Stimulated activated CD4-positive, alpha-beta T cell treated with anti-CD3 and anti-CD28 coated beads, Interleukin-1b, Interleukin-23, amount 100 ng/mL, for 48 hours (primary cell): Measurements from ENCODE around the gene PDZD4.

Source experiments
- DNase-seq: peaks from one replicate; pipeline ENCODE4 v3.0.0-alpha.2; 2020

PDZD4 gene, protein sequence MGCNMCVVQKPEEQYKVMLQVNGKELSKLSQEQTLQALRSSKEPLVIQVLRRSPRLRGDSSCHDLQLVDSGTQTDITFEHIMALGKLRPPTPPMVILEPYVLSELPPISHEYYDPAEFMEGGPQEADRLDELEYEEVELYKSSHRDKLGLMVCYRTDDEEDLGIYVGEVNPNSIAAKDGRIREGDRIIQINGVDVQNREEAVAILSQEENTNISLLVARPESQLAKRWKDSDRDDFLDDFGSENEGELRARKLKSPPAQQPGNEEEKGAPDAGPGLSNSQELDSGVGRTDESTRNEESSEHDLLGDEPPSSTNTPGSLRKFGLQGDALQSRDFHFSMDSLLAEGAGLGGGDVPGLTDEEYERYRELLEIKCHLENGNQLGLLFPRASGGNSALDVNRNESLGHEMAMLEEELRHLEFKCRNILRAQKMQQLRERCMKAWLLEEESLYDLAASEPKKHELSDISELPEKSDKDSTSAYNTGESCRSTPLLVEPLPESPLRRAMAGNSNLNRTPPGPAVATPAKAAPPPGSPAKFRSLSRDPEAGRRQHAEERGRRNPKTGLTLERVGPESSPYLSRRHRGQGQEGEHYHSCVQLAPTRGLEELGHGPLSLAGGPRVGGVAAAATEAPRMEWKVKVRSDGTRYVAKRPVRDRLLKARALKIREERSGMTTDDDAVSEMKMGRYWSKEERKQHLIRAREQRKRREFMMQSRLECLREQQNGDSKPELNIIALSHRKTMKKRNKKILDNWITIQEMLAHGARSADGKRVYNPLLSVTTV

DNA sequence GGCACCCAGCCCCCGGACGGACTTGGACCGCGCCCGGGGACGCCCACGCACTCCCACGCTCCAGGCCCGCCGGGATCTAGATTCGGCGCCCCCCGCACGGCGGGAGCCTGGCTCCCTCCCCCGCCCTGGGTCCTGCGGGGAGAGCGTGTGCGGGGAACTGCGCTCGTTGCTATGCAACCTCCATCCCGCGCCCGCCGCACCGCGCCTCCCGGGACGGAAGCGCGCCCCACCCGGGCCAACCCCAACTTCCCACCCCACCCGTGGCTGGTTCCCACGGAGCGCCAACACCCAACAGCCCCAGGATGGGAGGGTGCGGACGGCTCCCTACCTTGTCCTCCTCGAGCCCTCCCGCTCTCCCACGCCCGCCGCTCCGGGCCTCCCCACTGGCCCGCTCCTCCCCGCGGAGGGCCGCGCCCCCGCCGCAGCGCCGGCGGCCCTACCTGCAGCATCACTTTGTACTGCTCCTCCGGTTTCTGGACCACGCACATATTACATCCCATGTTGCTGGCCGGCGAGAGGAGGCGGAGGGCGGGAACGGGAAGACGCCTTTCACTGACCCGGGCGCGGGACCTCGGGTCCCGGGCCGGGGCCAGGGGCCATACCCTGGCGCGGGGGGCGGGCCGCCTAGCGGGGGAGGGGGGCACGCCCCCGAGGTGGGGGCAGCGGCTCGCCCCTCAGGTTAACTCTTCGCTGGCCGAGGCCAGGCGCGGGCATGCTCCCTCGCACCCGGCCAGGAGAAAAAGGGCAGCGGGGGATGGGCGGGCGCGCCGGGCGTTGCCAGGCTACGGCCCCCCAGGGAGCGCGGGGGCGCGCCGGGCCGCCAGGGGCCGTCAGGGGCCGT lies at the start of gene PDZD4:
Gene PDZD4 (minus strand): TSS at position 746 of the 841 bp plus-strand sequence. CDS start 246 bp downstream, at position 500.
- DNase-seq, result no peak

DNA sequence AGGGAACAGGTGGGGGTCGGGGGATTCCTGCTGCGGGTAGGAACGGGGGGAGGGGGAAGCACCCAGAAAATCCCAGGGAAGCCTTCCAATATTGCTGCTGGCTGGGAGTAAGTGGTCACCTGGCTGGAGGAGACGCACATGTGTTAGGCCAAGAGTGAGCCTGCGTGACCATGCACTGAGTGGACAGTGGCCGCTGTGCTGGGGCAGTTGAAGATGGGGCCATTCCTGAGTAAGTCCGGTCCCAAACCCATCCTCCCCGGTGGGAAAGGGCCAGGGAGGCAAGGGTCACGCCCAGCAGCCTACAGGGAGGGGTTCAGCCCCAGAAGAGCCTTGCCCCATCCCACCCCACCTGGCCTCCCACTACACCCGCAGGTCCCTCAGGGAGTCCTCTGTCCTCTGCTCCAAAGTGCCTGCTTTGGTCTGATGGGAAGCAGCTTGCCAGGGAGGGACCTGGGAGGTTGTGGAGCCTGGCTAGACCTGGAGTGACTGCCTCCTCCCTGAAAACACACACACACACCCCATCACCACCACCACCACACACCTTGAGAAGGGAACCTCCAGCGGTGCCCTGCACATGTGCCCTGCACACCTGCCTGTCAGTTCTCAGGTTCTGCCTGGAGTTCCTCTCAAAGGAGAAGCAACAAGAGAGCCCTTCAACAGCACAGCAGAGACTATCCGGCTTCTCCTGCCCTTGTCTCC lies 49.5 kb upstream of the PDZD4 start:
- no peak for DNase-seq

DNA sequence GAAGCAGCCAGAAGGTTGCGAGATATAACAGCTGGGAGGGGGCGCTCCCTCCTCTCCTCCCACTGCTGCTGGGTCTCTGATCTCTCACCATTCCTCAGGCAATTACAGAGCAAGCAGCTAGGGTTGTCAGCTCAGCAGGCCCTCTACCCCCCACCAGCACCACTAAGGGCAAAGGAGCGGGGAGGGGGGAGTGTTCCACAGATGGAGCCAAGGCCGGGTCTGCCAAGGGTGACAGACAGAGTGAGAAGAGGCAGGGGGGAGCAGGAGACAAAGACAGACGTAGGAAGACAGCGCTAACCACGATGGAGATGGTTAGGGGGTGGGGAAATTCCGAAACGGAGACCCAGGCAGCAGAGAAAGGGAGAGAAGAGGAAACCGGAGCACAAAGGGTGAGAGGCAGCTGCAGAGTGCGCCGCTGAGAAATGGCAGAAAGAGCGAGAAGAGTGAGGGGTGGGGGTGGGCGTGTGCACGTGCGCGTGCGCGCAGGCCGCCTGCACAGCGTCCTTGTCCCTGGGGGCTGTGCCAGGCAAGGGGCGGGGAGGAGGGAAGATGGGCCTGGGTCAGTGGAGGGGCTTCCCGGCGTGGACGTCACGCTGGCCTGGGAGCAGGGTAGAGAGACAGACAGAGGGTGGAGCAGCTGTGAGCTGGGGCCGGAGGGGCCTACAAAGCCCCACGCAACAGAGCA lies 48.8 kb upstream of the PDZD4 start:
- DNase-seq, result no peak

DNA sequence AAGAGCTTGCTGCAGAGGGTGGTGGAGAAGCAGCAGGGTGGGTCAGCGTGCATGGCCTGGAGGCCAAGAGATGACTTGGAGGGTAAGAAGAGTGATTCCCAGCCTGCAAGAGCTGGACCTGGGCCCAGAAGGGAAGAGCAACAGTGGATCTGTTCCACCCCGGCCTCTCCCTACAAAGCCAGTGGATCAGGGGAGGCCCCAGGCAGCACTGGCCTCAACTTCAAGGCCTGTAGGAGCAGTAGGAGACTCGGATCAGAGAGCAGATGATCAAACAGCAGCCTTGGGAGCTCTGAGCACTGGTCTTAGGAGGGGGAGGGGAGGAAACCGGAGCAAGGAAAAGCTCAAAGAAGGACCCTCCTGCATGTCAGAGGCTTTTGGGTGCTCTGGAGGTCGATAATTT lies 48.0 kb upstream of the PDZD4 start:
- no peak for DNase-seq

DNA sequence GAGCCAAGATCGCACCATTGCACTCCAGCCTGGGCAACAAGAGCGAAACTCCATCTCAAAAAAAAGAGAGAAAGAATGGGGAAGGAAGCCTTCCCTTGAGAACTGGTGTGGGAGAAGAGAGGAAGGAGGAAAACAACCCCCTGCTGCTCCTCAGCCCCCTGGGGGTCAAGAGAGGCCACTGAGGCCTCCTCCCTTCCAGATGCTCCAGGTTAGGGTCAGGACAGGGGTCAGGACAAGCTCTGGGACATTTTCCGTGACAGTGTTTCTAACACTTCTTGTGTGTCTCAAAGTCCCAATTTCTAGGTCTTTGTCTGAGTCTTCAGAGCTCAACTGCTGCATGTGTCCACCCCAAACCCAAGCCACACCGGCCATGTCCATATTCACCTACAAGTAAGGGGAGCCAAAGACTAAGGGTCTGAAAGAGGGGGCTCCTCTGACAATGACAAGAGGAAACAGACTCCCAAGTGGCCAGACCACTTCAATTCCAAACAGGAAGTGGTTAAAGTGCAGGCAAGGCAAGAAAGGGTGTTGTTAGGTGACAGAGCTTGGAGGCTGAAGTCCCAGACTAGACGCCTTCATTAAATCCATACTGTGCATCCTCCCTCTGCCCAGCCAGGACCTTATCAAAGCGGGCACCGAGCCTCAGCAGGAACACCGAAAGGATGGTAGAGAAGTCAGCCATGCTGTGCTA lies 47.4 kb upstream of the PDZD4 start:
- no peak for DNase-seq

DNA sequence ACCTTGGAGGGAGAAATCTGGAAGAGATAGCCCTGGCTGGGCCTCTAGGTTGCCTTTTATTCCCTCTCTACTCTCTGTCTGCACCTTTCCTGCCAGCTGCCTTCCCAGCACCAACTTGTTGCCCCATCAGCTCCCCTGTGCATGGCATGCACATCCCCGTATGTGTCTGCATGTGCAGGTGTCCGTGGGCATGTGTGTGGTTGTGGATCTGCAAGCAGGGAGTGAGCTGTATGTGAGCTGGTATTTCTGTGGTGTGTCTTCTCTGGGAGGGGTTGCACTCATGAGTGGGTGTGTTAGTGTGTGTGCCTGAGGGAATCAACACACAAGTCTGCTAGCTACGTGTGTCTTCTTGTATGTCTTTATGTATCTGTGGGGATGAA lies 45.8 kb upstream of the PDZD4 start:
- DNase-seq, result no peak

DNA sequence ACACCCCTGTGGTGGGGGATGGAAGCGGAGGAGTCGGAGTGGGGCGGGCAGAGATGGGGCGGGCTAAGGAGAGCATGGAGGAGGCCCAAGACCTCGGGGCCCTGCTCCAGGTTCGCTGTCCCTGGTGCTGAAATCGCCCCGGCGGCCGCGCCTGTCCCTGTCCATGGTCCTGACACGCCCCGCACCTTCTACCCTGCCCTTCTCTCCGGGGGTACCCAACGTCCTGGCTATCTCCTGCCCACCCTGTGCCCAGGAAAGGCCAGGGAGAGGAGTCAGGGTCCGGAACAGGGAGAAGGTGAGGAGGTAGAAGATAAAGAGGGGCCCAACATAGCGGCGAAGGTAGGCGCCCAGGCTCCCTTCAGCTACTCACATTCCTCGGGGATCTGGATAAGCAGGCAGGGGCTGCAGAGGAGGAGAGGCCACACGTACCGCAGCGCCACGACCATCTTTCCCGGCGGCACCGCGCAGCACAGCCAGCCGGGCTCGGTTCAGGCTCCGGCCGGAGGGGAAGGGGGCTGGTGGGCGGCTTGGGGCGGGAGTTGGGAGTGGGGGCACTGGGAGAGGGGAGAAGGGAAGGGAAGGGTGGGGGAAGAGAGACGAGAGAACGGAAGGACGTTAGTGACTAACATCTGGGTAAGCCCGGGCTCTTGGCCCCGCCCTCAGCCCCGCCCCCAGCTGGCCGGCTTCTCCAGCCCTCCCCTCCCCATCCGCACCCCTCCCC lies 45.2 kb upstream of the PDZD4 start:
- DNase-seq, result peak; percentile 46

DNA sequence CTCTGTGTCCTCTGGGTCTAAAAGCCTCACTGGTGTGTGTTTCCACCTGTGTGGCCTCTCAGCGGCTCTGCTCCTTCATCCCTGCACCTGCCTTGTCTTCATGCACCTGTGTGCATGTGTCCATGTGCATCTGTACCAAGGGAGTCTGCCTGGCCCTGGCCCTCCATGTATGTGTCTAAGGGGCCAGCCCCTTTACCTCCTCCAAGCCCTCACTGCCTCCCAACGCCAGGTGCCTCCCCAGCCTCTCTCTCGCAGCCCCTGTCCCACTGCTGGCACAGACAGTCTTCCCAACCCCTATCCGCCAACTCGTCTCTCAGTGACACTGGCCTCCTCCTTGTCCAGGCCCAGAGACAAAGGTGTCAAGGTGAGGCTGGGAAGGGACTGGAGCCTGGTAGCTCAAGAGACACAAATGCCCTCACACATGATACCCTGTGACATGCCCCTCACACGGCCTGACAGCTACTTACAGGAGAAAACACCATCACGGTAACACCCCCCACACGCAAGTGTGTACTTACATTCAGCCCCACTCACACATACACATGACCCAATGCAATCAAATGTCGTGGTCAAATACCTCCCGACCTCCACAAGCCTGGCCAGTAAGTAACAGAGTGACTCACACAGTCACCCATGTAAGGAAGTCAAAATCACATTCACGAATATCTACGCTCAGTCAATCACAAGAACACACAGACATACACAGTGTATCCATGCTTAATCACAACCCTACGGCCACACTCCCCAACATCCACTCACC lies 44.2 kb upstream of the PDZD4 start:
- no peak for DNase-seq

DNA sequence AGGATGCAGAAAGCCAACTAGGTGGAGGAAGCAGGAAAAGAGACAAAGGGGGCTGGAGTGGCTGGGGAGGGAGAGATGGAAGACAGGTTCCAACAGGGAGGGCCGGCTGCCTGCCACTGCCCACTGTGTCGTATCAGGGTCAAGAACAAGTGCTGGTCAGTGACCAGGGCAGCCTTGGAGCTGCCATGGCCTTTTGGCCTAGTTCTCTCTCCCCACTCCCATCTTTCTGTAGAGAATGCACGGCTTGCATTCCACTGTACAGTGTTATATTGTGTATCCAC lies 43.7 kb upstream of the PDZD4 start:
- DNase-seq, result no peak

DNA sequence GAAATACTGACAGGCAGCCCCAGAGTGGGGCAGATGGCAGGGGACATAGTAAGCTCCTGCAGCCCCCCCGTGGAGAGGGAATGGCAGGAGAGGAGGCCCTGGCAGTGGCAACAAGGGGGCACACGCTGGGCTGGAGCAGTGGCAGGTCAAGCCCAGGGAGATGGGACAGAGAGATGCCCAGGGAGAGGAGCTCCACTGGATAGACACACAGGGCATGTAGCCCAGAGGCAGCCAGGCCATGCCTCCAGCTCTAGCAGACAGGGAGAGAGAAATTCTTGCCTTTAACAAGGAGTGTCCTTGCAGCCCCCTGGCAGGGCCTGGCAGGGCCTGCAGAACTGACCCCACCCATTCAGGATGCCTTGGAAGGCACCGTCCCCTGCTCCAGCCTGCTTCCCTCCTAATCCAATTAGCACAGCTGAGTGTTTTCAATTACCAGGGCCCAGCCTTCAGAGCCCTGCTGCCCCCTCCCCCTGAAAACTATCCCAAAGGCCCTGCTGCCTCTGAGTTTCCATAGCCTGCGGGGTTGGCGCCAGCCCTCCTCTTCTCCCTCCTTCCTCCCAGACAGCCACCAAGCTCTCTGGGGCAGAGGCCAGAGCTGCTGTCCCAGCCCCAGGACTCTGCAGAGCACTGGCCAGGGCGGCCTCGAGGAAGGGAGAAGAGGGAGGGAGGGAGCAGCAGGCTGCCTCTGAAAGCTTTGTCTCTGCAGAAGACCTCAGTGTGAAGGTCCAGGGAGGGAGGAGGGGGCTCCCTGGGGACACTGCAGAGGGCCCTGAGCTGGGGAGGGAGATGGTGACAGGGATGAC lies 43.1 kb upstream of the PDZD4 start:
- no peak for DNase-seq

DNA sequence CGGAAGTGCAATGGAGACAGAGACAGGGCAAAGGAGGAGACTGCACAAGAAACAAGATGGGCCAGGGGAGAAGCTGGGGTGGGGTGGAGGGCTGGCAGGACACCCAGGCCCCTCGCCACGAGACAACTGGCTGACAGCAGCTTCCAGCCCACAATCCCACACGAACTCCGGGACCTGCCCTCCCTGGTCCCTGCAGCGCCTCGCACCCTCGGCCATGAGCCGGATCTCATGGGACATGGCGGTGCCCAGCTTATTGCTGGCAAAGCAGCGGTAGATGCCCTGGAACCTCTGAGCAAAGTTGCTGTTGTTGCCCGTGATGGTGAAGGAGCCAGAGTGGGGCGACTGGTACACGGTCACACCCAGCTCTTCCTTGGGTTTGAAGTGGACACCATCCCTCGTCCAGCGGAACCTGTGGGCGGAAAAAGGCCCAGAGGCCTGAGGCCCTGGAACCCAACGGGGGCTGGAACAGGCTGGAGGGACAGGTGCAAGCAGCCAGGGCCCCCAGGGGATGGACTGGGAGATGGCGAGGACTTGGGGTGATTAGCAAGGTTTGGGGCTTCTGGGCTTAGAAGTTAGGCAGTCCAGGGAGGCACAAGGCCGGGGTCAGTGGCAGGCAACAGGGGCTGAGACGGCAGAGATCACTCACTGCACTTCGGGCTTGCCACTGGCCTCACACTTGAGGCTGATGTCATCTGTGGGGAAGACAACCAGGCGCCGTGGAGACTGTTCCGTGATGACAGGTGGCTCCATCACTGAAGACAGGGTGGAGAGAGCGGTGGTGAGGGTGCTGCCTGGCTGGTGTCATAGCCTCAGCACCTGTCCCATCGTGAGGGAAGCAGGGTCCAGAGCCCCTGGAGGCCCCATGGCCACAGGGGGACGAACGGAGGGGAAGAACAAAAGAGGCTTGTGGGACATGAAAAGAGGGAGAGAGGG lies 41.9 kb upstream of the PDZD4 start:
- no peak for DNase-seq

DNA sequence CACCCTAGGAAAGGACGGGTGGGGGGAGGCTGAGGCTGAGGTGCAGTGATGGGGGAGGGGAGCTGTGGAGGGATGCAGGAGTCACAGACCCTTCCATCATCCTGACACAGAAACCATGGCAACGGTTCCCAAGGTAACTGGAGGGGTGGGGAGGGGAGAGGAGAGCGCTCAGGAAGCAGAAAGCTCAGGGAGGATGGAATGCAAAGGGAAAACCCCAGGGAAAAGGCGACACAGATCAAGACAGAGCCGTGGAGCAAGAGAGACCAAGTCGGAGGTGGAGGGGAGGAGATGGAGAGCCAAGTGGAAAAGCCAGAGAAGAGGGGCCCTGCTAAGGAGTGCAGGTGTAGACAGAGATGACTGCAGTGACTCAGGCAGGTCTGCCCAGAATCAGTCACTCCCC lies 41.1 kb upstream of the PDZD4 start:
- no peak for DNase-seq

DNA sequence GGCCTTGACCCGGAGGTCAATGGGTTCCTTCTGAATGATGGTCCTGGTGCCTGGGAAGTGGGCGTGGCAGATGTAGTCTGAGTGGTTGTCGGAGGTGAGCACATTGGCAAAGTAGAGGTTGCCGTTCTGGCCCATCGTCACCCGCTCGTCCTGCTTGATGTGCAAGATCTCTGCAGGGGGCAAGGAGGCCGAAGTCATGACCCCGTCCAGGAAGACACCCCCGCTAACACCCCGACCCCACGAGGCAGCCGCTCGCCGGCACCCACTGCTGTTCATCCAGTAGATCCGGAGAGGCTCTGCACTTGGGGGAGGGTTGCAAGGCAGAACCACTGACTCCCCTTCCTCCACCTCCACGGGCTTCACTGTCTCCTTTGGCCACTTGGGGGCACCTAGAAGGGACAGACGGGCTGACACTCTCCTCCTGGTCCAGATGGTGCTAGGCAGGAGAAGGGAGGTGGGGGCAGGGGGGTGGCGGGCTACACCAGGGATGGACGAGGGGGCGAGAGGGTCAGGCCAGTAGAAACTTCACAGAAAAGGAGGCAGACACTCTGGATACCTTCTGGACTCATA lies 40.5 kb upstream of the PDZD4 start:
- DNase-seq, result no peak

DNA sequence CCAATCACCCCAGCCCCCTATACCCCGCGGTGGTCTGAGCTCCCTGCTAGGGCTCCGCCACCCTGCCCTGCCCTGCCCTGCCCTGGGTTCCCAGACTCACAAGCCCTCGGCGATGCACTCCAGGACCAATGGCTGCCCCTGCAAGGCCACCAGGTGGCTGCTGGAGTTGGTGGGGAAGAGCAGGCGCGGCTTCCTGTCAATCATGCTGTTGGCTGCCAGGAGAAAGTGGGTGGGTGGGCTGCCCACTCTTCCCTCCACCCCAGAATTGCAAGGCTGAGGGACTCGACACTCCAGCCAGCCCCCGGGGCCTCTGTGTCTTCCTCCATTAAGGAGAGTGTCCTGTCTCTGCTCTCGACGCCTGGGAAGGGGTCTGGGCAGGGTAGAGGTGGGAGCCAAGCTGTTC lies 39.9 kb upstream of the PDZD4 start:
- no peak for DNase-seq

DNA sequence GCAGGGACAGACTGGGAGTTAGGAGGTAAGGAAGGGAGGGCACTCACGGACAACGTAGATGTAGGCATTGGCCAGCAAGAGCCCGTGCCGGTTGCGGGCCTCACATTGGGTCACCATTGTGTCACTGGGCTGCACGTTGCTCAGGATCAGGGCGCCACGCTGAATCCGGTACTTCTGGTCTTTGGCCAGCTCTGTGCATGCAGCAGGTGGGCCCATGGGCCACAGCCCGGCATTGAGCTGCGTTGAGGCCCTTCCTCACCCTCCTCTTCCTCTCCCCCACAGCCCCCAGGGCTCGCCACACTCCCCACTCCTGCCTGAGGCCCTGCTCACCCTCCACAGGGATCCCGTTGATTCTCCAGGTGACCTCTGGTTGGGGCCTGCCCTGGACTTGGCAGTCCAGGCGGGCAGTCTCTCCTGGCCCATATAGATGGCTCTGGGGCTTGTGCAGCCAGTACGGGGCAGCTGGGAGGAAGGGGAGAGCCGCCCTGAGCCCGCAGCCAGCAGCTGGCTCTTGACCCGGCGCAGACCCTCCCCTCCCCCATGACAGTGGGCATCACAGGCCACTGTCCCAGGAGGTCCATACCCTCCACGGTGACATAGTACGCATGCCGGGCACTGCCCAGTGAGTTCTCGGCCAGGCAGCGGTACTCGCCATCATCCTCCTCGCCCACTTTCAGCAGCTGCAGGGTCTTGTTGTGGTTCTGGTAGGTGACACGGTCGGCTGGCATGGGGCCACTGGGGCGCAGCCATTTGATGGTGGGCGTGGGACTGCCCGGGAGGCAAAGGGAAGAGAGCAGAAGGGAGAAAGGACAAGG lies 39.3 kb upstream of the PDZD4 start:
- DNase-seq, result no peak

DNA sequence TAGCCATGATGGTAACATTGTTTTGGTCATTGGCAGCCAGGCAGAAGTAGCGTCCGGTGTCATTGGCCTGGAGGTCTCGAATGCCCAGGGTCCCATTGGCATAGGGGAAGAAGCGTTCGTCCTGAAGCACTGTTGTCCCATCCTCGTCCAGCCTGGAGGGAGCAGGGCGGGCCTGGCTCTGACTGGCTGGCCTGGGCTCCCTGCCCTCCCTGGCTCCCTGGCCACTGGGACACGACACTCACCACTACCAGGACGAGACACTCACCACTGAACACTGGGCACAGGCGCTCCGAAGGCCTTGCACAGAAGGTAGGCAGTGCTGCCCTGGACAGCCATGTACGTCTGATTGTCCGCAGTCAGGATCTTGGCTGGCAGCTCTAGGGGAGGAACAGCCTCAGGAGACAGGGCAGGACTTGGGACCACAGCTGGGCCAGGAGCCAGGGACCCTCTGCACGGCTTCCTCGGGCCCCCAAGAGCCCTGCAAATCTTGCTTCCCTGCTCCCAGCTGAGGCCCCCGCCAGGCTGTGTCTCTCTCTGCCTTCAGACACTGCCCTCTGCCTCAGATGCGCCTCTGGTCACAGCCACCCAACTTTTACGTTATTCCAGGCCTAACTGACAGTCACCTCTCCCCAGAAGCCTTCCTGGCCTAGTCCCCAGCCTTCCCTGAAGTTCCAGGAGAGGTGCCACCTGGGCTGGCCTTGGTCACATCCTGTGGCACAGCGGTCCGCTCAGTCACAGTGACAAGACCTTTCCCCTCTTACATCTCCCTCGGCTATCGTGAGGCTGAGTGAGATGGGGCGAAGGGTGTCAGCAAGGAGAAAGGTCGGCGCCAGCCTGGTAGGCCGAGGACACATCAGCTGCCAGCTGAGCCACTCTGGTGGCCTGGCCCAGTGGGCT lies 38.5 kb upstream of the PDZD4 start:
- DNase-seq, result no peak
